Measurements from ENCODE around the gene PLCL1.
A peak's percentile ranks its signal among the peaks of the same experiment; 100 is the strongest.

PLCL1 gene

DNA sequence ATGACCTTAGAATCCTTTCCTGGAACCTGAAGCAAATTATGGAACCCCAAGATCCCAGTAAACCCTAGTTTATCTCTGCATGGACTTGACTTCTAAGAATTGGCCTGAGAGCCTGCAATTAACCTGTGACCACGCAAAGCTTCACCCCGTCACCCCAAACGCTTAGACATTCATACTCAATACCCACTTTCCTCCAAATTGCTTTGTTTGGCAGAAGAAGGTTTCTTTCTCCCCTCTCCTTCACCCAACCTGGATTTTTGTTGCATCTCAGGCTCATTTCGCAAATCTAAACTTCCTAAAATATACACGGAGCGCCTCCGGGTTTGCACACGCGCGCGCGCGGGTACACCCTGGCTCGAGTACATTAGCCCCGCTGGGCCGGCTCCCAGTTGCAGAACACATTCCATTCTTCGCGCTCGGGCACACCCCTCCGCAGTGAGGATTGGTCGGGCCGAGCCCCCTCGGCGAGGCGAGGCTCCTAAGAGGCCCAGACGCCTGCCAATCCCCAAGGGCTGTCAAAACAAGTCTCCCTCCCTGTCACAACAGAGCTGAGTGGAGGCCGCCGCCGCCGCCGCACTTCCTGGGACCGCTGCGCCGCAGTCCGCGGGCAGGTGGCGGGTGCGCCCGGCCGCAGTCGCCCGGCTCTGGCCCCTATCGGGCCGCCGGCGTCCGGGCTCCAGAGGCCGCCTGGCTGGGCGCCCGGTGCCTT, at the start of gene PLCL1:
Gene PLCL1, plus strand, starts transcription at position 545 of the 709 bp plus-strand sequence.
- peak; percentile 95 for DNase-seq

DNA sequence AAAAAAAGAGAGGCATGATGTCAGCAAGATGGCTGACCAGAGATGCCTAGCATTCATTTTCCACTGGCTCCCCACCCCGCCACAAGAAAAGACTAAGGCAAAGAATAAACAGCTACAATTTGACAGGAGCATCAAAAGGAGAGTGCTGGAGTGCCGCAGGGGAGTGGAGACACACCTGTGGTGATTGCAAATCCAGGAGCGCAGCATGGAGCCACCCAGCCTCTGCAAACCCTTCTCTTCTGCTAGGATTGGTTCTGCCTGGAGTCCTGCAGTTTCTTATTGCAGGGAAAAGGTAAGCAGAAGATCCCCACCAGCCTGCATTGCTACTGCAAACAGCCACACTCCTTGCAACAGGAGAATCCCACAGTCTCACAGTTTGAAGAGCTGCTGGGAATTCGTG, 45.4 kb upstream of the PLCL1 start:
- no peak for DNase-seq

DNA sequence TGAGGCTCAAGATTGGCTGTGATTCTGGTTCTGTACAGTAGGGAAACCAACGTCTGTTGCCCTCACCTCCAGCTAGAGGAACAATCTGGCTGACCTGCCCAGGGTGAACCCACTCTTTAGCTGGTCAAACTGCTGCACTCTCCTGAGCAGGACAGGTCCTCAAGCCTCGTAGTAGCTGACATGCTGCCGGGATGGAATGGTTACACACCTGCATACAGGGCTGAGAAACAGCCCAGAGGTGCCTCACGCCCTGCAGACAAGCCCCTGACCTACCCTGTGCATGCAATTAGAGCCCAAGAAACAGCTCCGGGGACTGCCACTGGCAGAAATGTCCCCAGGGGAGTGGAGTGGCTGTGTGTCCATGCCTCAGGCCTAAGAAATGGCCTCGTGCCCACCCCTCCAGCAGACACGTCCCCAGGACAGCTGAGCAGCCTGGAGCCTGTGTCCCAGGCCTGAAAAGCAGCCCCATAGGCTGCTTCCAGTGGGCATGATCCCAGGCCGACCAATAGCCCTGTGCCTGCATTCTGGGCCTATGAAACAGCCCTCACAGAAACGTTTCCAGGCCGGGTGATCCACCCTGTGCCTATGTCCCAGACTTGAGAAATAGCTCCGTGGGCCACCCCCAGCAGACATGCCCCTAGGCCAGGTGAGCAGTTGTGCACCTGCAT, 44.6 kb upstream of the PLCL1 start:
- no peak for DNase-seq

DNA sequence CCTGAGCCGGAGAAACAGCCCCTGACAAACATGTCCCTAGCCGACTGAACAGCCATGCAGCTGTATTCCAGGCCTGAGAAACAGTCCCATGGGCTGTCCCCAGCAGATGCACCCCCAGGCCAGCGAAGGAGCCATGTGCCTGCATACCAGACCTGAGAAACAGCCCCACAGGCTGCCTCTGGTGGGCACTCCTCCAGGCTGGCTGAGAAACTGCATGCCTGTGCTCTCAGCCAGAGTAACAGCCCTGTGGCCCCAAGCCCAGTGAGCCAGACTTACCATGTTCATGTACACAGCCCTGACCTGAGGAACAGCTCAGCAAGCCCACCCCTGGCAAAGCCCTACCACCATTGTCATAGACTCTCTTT, 44.1 kb upstream of the PLCL1 start:
- DNase-seq = no peak

DNA sequence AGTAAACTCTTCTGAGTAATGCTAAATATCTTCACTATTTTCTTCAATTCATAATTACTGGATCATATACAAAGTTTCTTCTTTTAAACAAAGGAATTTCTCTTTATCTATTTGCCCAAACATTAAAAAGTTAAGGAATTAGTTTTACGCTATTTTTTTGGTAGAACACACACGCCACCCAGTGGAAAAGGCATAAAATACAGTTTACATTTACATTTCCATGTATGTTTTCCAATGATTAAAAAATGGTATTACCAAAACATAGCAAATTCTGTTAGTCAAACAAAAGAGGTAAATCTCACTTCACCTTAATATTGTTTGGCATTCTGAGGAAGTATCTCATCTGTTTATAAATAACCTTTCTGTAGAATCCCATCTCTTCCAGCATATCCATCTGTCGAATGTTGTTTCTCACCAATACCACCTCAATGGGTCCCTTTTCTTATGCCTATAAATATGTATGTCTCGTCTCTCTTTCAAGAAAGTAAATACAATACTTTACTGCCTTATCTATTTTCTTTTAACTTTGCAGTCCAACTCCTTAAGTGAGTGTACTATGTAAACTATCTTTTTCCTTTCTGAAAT, 26.5 kb upstream of the PLCL1 start:
- peak; percentile 52 for DNase-seq

GRCh38 chr2:197779261-197779660, 25.1 kb upstream of the PLCL1 start:
- DNase-seq = no peak

GRCh38 chr2:197782126-197782525, 22.3 kb upstream of the PLCL1 start:
- DNase-seq = no peak

DNA sequence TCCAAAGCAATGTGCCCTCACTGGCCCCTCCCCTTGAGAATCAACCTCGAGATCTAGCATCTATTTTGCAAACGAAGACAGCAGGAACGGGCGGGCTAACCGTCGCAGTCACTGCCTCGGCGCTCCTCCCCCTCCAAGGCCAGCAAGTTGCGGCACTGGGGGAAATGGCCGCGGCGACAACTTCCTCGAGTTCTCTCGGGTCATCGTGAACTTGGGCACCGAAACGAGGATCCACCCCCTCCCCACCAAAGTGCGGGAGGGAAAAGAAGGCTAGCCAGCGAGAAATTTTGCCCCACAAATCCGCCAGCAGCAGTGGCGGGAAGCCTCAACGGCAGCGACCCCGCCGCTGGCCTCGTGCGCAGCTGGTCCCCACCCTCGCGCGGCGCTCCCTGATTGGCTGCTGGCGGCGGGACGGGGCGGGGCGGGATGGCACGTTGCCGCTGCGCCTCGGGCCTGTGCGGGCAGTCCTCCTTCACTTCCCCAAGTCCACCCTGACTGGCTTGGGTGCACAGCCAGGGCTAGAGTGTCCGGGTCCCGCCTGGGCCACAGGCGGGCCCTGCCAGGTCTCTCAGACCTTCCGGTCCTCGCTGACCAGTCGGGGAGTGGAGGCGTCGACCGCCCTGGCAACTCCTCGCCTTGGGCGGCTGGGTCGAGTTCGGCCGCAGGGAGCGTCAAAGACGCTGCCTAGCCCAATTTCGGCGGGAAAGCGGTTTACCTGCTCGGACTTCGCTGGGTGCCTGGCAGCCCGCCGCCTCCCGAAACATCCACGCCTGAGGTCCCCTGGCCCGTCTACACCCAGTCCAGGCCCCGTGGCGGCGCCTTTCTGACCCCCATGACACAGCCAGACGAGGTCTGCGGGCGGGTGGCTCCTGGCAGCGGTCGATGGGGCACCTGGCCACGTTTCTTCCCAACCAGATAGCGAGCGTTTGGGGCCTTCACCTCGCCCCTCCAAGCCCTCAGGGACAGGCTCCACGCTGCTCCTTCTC, 19.1 kb upstream of the PLCL1 start, which contains the start of gene BOLL:
Gene BOLL, minus strand, starts transcription at position 364 of the 986 bp plus-strand sequence. CDS start 3,469 bp downstream, outside the sequence.
- DNase-seq = no peak

- peak; percentile 29 for DNase-seq
These were observed 18.1 kb upstream of the PLCL1 start for GRCh38 chr2:197786010-197786877.

GRCh38 chr2:197793456-197793855, 10.9 kb upstream of the PLCL1 start:
- no peak for DNase-seq

DNA sequence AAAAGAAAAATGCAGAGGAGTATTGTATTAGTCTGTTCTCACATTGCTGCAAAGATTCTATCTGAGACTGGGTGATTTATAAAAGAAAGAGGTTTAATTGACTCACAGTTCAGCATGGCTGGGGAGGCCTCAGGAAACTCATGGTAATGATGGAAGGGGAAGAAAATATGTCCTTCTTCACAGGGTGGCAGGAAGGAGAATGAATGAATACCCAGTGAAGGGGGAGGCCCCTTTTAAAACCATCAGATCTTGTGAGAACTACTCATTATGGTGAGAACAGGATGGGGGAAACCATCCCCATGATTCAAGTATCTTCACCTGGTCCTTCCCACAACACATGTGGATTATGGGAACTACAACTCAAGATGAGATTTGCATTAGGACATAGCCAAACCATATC, 9.1 kb upstream of the PLCL1 start:
- DNase-seq = no peak

- no peak for DNase-seq
These were observed 6.2 kb upstream of the PLCL1 start for GRCh38 chr2:197798187-197798586.

GRCh38 chr2:197799068-197799467, 5.3 kb upstream of the PLCL1 start:
- no peak for DNase-seq

GRCh38 chr2:197800091-197800490, 4.3 kb upstream of the PLCL1 start:
- no peak for DNase-seq

- no peak for DNase-seq
These were observed 3.4 kb upstream of the PLCL1 start for GRCh38 chr2:197801033-197801432.

DNA sequence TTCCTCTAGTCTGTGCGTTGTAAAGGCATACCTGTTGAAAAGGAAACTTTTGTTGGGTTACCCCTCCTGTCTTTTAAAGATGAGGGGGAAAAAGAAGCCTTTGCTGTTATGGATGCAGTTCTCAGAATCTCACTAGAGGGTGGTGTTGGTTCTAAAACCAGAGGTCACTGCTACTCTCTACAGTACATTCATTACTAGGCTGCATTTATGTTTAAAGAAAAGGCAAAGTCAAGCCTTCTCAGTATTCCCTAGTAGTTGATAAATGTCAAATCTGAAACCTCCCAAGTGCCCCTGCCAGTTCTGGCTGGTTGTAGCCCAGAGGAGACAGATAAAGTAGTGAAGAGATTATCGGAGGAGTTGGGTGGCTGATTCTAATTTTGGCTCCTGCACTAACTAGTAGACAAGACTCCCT, 1.4 kb upstream of the PLCL1 start:
- peak; percentile 74 for DNase-seq

GRCh38 chr2:197804758-197805714, 643 bp downstream of the PLCL1 start:
- peak; percentile 52 for DNase-seq

GRCh38 chr2:197805715-197806633, 1.6 kb downstream of the PLCL1 start:
- DNase-seq = peak; percentile 34

GRCh38 chr2:197809064-197809463, 4.7 kb downstream of the PLCL1 start:
- DNase-seq = no peak

DNA sequence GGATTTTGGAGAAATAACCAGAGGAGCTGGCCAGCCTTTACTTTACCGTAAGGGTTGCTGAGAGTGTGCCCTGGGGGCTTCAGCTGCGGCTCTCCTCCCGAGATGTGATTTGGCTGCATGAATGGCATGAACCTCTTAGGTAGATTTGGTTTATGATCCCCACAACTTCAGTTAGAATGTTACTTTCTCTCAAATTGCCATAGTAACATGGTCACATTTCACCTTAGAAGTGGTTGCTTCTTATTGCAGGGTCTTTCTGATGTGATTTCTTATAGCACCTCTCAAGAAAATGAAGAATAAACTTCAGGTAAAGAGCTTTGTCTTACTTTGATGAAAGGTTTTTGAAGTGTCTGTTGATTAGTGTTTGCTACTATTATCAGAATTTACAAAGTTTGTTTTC, 5.6 kb downstream of the PLCL1 start:
- no peak for DNase-seq
